ENCODE measurements around the gene RPS6KA2.

RPS6KA2 gene

DNA sequence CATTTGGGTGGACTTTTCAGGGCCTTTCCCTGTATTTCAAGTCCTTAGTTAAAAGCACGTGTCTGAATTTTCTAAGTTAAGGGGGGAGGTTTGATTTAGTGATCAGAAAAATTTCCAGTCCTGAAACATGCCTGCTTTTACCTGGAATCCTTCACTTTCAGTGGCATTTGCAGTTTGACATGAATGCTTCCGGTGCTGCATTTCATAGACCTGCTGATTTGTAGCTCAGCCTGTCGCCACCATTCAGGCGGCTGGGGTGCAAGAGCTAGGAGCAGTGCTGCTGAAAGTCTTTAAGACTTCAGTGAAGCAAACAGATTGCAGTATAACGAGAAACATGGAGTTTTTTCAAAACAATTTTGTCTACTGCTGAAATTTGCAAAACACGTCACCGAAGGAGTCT, 14.0 kb downstream of the RPS6KA2 start:
- FAIRE-seq = no peak

DNA sequence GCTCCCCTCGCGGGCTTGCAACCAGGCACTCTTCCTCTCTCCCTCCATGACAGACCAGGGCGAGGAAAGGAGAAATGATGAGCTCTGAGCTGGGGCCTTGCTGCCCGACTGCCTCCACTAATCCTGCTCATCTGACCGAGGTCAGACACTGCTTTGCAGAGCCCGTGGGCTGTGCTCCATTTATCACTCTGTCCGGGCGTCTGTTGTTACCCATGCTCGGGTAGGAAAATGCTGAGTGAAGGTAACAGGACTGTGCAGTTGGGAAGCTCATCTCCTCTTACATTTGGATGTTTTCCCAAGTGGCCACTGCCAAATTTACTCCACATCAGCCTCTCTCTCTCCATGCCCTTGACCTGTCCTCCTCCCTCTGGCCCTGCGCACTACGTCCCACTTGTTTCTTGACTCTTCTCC, 14.6 kb downstream of the RPS6KA2 start:
- no peak for FAIRE-seq

DNA sequence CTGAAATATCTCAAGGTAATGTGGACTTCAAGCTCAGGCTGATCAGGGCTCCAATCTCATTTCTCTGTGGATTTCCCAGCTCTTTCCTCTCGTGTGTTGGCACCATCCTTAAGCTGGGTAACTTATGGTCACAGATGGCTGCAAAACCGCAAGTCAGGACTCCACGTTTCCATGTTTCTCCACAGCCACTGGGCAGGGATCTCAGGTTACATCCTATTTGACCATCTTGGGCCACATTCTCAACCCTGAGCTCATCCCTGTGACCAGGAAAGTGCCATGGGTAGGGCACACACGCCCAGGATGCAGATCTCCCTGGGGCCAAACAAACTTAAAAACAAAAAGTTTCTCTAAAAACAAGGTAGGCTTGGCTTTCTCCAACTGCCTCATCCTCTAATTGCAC, 15.4 kb downstream of the RPS6KA2 start:
- no peak for FAIRE-seq

DNA sequence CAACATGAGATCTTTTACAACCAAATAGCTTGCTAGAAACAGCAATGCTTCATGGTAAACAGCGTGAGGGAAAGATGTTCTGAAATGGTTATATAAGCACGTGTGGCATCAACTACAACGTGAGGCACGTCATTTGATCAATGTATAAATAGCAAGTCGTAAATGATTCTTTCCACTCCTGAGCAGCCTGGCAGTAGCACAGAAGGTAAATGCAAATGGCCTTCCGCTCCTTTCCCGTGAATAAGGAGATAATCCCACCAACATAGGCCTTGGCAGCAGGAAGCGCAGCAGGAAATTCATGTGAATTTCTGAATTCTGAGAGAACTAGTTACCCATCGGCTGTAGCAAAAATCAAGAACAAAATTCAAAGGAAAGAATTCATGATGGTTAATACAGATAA, 17.0 kb downstream of the RPS6KA2 start:
- no peak for FAIRE-seq

DNA sequence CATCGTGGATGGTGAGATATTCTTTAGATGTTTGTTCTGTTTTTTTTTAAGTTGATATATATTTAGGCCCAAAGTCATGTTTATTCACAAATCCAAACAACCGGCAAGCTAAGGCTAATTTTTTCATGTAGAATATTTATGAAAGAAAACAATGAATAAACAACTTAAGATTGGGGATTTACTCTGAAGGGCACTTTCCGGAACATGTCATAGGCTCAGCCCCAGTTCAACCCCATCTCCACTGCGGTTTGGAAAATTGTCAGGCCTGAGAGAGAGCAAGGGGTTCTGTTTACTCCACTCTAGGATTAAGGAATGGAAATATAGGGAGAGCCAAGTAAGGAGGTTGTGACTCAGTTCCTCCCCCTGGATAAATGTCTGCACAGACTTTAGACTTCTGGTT, 18.3 kb downstream of the RPS6KA2 start:
- FAIRE-seq = no peak

DNA sequence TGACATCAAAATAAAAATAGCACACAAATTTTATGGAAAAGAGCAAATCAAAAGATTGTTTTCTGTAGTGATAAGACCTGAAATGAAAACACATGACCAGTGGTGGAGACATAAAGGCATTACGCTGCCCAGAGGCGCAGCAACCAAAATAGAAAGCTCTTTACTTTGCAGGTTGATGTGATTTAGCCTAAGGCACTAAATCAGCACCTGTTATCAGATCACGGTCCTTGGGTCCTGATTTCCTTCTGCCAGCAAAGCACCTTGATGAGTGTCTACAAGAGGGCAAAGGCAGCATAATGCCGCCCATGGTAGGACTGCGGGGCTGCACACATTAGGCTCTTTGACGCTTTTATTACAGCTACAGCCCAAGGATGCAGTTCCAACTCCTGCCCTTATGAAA, 21.3 kb downstream of the RPS6KA2 start:
- no peak for FAIRE-seq

DNA sequence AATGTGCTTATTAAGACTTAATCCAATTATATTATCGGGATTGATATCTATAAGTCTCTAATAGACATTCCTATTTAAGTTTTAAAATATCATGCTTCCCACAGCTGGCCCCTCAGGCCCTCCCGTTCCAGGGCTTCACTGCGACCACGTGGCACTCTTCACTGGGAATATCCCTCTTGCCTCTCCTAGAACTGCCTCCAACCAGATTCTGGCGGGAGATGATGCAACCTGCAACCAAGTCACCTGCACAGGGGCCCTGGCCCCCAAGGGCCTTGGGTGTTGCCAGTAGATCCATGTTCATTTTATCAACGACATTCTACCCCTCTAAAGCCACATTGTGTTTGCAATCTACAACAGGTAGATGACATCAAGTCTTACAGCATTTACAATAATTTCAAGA, 22.1 kb downstream of the RPS6KA2 start:
- no peak for FAIRE-seq

DNA sequence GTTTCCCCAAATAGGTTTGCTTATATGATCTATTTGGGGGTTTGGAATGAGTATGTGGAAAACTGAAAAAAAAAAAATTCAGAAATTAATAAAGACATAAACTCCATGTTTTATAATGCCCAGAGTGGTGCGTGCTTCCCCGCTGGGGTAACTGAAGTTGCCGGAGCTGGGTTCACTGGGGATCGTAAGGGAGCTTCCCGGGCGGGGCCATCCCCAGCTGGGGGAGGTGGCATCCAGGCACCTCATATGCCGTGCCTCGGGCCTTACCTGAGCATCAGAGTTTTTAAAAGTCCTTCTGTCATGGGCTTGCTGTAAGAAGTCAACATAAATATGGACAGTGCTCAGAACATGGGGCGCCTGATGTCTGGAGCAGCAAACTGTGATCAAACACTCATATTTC, 22.7 kb downstream of the RPS6KA2 start:
- FAIRE-seq = no peak

DNA sequence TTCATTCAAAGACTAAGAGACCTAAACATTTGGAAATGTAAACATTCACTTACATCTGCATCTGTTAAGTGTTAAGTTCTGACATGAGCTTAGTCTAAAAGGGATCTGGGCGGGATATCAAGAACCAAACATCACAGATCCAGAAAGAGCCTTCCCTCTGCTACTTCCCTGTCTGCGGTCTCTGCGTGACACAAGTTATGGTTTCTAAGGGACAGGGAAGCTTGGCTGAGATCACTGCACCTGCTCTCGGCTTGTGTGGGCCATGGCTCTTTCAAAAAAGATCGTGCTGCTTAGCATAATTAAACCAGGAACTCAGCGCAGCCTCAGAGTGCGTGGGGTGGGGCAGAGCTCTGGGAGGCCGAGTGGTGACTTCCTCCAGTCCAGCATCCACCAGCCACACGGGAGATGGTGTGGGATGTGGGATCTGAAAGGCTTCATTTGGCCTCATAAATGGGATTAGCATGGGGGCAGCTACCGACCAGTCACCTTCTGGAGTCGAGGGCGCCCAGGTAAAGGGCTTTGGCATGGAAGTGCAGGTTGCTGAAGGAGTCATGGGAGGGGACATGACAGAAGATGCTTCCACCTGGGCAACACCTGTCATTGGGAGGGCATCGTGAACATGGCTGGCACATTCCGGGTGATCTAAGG, 23.9 kb downstream of the RPS6KA2 start:
- no peak for FAIRE-seq

DNA sequence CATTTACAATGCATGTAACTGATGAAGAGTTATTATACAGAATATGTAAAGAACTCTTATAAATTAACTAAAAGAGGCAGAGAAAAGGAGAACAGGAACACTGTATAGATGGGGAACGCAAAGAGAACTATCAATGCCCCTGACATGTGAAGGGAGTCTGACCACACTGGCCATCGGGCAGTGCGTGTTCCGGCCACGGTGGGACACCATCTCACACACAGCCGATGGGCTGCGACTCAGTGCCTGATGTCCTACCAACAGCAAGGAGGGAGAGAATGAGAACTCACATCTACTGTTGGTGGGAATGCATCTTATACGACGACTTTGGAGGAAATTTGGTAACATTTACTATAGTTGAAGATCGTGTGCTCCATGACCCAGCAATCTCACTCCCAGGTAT, 25.1 kb downstream of the RPS6KA2 start:
- FAIRE-seq = no peak

DNA sequence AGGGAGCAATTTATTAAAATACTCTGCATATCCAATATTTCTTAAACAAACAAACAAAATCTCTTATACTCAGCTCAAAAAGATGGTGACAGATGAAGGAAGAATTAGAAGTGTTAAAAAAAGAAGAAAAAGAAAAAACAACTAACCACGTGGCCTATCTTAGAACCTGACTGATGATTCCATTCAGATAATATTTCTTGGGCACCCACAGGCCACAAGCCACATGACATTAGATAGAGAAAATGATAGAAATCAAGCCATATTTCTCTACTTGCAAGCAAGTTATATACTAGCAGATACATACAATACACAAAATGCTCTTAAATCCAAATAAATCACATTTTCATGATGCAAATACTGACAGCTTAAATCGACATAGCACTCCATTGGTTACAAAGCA, 26.1 kb downstream of the RPS6KA2 start:
- no peak for FAIRE-seq

DNA sequence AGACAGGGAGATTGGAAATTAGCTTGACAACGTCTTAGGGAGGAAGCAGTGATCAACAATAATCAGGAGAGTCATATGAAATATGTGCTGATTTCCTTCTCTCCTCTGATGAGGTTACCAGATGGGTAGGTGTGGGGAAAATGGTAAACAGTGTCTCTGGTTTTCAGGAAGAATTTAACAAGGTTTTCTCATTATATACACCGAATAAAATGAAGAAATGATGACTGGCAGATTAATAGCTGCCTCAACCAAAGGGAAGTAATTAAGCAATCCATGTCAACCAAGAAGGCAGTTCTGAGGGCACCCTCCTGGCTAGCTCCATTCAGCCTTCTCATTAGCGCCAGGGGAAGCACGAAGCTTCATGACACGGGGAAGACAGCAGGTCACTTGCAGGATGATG, 27.8 kb downstream of the RPS6KA2 start:
- no peak for FAIRE-seq

DNA sequence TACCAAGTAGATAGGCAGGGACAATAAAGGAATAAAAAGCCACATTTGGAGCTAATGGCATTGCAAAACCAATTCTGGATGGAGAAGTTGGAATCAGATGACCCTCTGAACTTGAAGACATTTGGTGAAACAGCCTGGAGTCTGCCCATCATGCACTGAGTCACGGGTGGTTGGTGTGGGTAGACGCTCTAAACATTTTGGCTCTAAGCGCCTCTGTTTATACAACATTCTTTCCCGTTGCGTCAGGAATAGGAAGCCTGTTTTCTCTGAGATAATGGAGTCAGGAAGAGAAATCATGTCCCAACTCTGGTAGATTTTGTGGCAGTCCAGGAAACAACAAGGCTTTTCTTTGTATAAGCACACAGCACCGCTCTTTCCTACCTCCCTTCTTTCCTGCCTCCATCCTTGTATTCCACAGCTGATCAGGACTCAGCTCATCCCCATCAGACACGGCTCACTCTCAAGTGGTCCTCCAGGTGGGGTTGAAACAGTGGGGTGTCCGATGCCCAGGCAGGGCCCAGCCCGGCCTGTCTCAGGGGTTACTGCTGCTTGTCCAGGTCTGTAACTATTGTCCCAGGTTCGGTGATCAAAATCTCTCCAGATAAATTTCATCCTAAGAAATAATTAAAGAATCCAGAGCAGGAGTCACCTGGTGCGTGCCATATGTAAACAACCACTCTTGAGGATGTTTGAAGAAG, 28.5 kb downstream of the RPS6KA2 start:
- FAIRE-seq = no peak

DNA sequence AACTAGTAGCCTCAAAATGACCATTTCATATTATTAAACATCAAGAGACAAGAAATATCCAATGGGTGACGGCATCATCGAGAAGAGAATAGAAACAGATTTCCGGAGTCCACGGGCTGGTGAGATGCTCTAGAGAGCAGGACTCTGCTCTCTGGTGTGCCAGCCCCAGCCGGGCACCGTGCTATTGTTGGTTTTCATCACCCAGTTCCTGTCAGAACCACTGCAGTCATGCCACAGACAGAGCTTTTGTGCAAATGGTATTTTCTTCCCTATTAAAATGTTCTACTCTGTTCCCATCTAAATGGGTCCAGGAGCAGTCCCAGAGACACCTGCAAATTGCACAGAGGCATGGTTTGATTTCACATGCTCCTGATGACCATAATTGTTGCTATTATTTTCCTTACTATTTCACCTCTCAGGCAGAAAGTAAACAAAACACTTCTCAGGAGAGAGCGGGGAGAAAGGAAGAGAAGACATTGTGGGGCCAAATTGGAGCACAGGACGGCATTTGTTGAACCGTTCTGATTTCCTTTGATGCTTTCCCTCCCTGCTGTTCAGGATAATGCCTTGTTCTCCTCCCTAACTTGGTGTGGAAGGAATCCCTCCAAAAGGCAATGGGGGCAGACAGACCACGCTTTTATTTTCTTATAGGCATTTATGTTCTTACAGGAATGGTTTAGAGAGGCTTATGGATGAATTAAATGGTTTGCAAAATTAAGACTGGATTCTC, 29.2 kb downstream of the RPS6KA2 start:
- no peak for FAIRE-seq

DNA sequence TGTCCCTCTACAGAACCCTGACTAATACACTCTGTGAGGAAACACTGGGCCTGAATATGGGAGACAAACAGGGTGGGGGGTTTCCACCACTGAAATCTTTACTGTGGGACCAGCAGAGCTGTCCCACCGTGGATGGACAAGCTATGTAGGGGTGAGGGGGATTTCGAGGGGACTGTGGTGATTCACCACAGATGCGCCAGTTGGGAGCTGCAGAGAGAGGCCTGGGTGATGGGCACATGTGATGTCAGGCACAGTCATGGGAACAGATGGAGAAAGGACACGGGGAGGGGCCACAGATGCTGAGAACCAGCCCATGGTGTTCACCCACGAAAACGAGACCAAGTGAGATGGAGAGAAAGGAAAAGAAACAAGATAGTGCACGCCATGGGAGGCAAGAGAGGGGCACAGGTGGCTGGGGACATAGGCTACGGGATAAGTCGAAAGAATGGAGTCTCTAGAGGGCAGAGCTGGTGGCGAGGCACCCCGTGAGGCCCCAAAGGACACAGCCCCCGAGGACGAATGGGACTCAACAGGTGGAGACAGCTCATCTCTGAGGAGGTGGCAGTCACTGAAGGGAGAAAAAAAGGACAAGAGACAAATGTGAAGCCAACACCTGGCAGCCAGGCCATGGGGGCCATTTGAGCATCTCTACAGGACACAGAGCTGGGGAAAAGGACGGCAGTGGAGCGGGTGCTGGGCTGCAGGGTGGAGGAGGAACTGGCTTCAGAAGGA, 30.1 kb downstream of the RPS6KA2 start:
- FAIRE-seq = no peak

DNA sequence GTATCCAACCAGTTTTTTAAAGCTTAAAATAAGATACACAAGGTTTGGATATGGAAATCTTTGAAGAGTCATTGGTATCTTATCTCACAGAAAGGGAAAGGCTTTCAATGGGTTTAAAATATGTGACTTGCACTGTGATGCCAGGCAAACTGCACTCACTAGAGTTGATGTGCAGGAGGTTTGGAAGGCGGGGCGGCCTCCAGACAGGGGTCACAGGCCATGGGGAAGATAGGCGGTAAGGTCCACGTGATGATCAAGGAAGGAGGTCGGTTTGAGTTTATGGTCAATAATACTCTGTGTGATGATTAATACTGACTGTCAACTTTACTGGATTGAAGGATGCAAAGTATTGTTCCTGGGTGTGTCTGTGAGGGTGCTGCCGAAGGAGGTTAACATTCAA, 31.1 kb downstream of the RPS6KA2 start:
- FAIRE-seq = no peak

DNA sequence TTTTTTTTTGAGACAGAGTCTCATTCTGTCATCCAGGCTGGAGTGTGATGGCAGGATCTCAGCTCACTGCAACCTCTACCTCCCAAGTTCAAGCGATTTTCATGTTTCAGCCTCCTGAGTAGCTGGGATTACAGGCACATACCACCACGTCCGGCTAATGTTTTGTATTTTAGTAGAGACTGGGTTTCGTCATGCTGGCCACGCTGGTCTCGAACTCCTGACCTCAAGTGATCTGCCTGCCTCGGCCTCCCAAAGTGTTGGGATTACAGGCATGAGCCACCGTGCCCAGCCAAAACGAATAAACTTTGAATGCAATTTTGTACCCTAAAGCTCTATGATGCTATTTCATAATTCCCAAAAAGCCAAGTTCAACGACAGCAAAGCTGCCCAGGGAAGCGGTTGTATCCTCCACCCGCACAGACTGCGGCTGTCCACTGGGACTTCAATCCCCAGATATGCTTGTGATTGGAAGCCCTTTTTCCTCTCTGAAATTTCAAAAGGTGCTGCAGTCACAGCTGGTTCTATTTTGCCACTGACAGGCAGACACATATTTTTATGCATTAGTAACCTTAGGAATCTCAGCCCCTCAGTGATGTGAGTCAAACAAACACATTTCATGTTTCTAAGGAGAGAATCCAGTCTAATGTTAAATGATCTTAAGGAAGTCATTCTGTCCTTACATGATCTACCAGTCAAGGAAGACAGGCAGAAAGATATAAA, 31.8 kb downstream of the RPS6KA2 start:
- FAIRE-seq = no peak

DNA sequence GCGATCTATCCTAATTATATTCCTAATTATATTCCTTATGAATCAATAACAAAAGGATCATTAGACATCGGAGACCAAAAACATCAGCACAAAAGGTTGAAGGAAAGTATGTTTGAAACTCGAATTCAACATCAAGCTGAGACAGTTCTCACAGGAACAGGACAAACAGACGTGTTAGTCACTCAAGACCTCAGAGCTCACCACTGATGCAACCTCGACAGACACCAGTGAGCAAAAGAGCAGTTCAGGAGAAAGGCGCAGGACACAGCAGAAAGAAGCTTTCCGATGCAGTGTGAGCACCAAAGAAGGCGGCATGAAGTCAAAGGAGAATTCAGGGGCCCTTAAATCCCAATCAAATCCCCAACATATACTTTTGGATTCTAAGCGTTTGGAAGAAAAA, 34.2 kb downstream of the RPS6KA2 start:
- FAIRE-seq = no peak

DNA sequence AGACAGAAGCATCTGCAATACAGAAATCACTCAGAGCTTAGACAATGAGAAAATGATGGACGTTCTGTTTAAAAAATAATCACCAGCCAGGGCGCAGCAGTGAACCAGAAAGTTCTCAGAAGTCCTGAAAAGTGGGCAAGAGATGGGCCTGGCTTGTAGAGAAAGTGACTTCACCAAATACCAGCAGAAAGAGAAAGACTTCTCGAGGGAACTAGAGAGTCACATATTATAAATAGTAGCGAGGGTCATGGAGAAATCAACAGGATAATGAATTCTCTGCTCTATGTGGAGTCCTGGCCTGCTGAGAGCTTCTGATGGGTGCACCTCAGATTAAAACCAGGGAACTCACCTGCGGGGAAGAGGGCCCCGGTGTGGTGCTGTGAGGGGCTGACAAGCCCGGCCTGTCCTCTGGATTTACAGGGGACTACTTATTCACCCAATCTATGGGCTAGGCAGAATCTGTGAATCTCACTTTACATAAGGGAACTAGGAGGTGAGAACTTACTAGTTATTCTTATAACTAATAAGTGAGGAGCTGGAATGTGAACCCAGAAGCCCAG, 35.0 kb downstream of the RPS6KA2 start:
- FAIRE-seq = no peak

DNA sequence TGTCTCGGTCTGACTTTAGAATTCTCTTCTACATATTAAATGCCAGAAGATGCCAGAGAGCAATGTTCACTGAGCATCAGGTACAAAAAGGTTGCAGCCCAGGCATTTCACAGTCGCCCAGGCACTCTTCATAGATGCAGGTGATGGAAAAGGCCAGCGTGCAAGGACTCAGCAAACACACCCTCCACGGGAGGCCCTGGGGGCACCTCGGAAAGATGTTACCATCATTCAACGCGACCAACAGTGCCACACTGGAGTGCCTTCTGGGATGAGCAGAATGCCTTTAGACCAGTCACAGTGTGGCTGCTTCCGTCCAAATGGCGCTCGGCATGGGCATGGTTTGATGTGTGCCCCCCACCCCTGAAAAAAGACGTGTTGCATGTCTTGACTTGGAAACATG, 36.0 kb downstream of the RPS6KA2 start:
- FAIRE-seq = no peak

DNA sequence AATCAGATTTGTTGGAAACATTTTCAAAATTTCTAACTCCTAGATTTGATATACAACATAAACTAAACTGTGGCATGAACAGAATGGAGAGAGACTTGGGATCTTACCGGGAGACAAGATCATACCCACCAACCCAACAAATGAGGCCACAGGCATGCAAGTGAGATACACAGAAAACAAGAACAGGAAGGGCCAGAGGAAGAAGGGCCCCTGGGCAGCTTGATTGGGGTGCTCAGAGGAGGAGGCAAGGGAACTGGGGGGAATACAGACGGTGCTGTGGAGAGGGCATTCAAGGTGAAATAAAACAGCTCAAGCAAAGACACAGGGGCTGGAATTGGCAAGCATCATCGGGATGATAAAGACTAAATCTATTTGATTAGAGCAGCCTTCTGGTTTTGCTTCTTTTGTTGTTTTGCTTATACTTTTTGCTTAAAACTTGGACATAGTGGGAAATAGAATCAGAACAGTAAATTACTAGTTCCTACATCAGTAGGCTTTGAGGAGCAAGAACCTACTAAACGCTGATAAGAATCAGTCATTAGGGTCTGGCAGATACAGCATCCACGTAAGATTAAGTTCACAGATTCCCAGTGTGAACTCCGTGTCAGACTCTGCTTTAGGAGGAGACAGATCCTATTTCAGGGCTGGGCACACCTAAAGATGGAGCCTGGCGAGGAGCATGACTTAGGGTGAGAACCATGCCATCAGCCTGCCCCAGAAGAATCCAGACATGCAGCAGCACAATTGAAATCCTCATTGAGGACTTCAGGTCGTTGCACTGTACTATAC, 37.1 kb downstream of the RPS6KA2 start:
- no peak for FAIRE-seq

DNA sequence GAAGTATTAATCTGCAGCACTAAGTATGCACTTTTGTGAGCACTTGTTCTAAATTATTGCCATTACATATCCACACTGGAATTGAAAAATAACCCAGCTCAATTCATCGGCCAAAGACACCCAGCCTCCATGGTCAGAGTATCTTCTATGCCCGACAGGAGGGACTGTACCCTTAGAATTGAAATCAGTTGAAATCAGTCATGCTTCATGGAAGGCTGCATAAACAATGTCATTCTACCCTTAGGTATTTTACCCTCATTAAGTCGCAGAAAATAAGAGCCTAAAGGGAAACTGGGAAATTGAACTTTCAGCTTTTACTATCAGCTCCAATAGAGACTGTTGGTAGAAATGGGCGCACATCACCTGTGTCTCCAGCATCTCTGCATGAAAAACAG, 37.7 kb downstream of the RPS6KA2 start:
- FAIRE-seq = no peak
